Left colon (tissue), 2 donors: Measurements from ENCODE around the gene MFSD8. TPM values are rescaled to one million over a fixed set of nuclear protein-coding genes. Genes with fewer than 3 reads are reported as not detected.

Source experiments
- ATAC-seq: fragments of 200-7000 bp; cut with Tn5 transposase; one replicate; pipeline ENCODE4 v1.9.1; 2020; ENCODE audit warnings: mild to moderate bottlenecking, moderate library complexity
- DNase-seq, 2 donors: peaks; one replicate each; pipeline ENCODE4 v3.0.0-alpha.2; 2020
- intact Hi-C, 2 donors: fragments of 100-400 bp; cut with DNase I in 1 of 2; cut with micrococcal nuclease in 1 of 2; formaldehyde crosslinking; loops; one replicate each; pipeline versions ENCODE4 v1.11.2 to v1.14.0; 2022; cut with DNase I, micrococcal nuclease
- total RNA-seq, 2 donors: library from RNA; stranded (reverse); fragmentation: NEBNext Ultra II Directional; extraction: Animal tissue kit (Norgen Biotek cat#: 25700); gene quantifications; one replicate each; pipeline ENCODE4 v1.2.1, GENCODE V29; 2021
- donor health status: DM: no; HTN: no; CAD: no.
- donor health status: DM: yes; HTN: yes; CAD: no.

The MFSD8 gene
- total RNA-seq, 2 donors from 2014 or later: 23.1 to 28.4 TPM

GRCh38 chr4:127870688-127871087, 94.3 kb downstream of the MFSD8 start:
- intact Hi-C loops: no loop called here
- ATAC-seq: no peak
- DNase-seq: no peak

- ATAC-seq (no peak), DNase-seq (no peak)
- intact Hi-C loops: no loop called here
These were observed 94.7 kb downstream of the MFSD8 start for GRCh38 chr4:127870281-127870680.

- no peak for DNase-seq
- intact Hi-C loops: no loop called here
- no peak for ATAC-seq
These were observed 96.8 kb downstream of the MFSD8 start for GRCh38 chr4:127868196-127868595.

Other genes starting within 250 kb of the MFSD8 start
- gene SLC25A31, start 234.8 kb downstream of the MFSD8 start, total RNA-seq: not detected
- 1 to 10 TPM; 4.4 to 6.0 TPM for gene HSPA4L, start 182.9 kb downstream of the MFSD8 start, total RNA-seq
- 1 to 10 TPM; 3.1 to 7.8 TPM for gene PLK4, start 84.3 kb downstream of the MFSD8 start, total RNA-seq
- 10 to 100 TPM; 16.9 to 17.5 TPM for gene ABHD18, start 233 bp upstream of the MFSD8 start, total RNA-seq
- 10 to 100 TPM; 30.1 to 33.8 TPM for gene LARP1B, start 96.1 kb upstream of the MFSD8 start, total RNA-seq